Femur (tissue), 1 donor: ENCODE measurements around the gene KLF15.
"Not testable (repeated sequence)": the region's sequence is repeated elsewhere in the genome, so short reads cannot be mapped to it uniquely, and the experiment has no call there.

Experiments
- DNase-seq: peaks from one replicate; pipeline ENCODE4 v3.0.0-alpha.2; 2017

KLF15 gene

DNA sequence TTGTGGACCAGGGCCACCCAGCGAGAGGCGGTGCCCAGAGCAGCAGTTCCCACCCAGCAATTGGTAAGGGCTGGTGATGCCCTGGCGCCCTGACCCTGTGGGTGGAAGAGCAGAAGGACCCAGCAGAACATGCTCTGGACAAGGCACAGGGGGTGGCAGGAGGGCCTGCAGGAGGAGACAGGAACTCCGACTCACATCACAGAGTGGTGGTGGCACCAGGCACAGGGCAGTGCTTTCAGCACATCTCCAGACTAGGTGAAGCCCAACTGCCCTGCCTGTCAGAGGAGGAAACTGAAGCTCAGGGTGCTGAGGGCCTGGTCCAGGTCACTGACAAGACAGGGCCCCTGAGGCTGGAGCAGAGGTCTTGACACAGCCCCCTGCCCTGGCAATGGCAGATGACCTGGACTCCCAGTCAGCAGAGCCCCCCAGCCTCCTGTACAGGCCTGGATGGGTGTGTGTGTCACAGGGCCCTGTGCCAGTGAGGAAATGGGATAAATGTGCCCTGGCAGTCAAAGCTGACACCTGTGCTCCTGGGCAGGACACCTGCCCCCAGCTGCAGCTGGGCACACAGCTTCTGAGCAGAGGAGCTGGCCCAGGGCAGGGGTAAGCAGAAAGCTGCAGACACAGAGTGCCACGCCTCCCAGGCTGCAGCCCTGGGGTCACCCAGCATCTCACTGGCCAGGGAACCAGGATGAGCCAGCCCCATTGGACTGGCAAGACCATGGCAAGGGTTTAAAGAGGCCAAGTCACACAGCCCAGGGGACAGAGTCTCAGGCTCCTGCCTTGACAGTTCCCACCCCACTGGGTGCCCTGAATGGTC lies 11.4 kb downstream of the KLF15 start:
- DNase-seq: peak; percentile 15

DNA sequence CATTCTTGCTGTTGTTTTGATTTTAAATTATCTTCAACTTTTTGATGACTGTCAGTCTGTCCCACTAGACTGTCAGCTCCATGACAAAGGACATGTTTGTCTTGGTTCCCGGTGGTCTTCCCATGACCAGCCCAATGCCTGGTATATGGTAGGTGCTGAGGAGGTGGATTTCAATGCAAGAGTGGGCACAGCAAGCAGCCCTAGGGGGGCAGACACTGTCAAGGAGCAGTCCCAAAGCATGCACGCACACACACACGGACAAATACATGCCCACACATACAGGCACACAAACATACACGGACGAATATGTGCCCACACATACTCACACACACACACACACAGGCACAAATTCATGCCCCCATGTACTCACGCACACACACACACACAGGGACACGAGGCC lies 12.0 kb downstream of the KLF15 start:
- DNase-seq: no peak

GRCh38 chr3:126344380-126345041 lies 12.7 kb downstream of the KLF15 start:
- DNase-seq: peak; percentile 6

GRCh38 chr3:126343649-126344035 lies 13.6 kb downstream of the KLF15 start:
- DNase-seq: peak; percentile 15

DNA sequence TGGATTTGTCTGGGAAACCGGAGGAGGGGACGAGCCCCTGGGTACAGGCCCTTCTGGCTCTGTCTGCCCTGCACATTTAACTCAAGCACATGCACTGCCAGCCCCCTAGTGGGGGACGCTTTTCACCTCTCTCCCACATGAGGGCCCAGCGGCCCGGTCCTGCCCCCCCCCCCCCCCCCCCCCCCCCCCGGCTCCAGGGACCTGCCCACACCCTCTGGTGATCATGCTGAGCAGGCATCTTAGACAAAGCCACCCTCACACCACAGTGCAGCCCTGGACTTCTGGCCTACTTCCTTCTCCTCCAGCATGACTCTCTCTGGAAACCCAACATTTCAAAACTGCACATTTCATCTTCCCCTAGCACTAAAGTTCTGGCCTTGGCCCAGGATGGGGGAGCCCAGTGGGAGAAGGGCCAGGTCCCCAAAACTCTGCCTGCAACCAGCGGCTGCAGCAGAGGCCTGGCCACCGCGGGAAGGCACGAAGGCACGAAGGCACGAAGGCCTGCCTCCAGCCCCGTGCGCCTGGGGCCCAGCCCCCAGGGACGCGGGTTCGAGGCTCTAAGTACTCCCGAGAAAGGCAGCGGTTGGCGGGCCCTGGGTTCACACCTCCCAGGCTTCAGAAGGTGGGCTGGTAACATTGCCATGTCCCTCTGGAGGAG lies 14.1 kb downstream of the KLF15 start:
- DNase-seq: peak; percentile 16

GRCh38 chr3:126342211-126342610 lies 15.0 kb downstream of the KLF15 start:
- DNase-seq: peak; percentile 7

- peak; percentile 3 for DNase-seq
These were observed 15.5 kb downstream of the KLF15 start for GRCh38 chr3:126341755-126342150.

GRCh38 chr3:126340943-126341754 lies 16.1 kb downstream of the KLF15 start:
- DNase-seq: peak; percentile 7

GRCh38 chr3:126340596-126340942 lies 16.6 kb downstream of the KLF15 start:
- no peak for DNase-seq

DNA sequence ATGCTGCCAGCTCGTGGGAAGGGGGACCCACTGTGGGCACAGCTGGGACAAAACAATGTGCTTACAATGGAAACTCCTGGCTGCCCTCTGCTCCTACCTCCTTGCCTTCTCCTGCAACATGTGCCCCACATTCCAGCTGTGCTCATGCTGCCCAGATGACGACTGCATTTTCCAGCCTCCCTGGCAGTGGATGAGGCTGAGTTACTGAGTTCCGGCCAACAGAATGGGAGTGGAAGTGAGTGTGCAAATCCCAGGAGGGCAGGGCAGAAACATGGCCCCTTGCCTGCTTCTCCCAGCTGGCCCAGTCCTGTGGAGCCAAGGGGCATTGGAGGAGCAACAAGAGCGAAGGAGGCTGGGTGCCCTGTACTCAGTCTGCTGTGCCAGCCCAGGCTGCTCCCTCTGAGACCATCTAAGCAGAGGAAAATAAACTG lies 17.1 kb downstream of the KLF15 start:
- DNase-seq: peak; percentile 24

- DNase-seq: no peak
These were observed 17.7 kb downstream of the KLF15 start for GRCh38 chr3:126339466-126339865.

DNA sequence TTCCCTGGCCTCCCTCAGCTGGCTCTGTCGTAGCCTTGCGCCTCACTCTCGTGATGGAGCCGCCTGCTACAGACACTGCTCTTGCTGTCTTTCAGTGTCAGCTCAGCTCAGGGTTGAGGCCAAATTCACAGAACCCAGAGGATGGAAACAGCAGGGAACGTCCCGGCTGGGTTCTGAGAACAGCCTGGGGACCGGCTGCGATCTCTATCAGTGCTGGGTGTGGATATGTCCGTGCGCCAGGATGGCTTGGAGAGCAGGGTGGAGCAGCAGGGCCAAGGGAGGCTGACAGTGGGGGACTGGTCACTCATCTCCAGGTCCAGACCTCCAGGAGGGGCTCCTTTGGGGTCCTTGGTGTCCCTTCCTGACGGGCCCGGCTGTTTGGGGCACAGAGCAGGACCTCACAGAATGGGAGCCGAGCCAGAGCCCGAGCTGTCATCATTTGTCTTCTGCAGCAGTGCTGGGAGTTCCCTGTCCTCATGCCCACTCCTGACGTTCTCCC lies 18.4 kb downstream of the KLF15 start:
- DNase-seq: peak; percentile 13

- peak; percentile 5 for DNase-seq
These were observed 19.1 kb downstream of the KLF15 start for GRCh38 chr3:126337980-126338651.

DNA sequence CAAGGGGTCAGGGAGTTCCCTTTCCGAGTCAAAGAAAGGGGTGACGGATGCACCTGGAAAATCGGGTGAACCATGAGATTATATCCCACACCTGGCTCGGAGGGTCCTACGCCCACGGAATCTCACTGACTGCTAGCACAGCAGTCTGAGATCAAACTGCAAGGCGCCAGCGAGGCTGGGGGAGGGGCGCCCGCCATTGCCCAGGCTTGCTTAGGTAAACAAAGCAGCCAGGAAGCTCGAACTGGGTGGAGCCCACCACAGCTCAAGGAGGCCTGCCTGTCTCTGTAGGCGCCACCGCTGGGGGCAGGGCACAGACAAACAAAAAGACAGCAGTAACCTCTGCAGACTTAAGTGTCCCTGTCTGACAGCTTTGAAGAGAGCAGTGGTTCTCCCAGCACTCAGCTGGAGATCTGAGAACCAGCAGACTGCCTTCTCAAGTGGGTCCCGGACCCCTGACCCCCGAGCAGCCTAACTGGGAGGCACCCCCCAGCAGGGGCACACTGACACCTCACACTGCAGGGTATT lies 25.3 kb downstream of the KLF15 start:
- not testable (repeated sequence) for DNase-seq

- no peak for DNase-seq
These were observed 27.1 kb downstream of the KLF15 start for GRCh38 chr3:126329927-126330725.

- no peak for DNase-seq
These were observed 30.6 kb downstream of the KLF15 start for GRCh38 chr3:126326629-126327028.

DNA sequence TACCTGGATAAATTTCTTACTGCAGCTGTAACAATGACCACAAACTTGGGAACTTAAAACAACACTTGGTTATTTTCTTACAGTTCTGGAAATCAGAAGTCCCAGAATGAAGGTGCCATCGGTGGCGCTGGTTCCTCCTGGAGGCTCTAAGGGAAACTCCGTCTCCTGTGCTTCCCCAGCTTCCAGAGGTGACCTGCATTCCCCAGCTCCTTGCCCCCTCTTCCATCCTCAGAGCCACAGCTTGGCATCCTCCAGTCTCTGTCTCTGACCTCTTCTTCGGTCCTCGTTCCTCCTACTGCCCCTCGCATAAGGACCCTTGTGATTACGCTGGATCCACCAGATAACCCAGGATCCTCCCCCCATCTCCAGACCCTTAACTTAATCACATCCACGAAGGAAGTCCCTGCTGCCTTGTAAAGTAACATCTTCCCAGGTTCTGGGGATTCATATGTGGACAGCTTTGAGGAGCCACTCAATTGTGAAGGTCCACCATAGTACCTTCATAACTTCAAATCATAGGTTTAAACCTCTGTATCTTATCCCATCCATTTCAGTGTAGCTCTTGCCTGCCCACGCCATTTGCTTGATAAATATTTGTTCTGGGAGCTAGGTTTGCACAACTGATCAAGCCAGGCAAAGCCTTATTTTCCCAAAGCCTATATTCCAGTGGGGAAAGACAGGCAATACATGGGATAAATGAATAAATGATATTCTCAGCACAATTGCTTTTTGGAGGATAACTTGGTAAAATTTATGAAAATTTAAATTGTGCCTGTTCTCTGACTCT lies 34.8 kb downstream of the KLF15 start:
- DNase-seq: no peak

DNA sequence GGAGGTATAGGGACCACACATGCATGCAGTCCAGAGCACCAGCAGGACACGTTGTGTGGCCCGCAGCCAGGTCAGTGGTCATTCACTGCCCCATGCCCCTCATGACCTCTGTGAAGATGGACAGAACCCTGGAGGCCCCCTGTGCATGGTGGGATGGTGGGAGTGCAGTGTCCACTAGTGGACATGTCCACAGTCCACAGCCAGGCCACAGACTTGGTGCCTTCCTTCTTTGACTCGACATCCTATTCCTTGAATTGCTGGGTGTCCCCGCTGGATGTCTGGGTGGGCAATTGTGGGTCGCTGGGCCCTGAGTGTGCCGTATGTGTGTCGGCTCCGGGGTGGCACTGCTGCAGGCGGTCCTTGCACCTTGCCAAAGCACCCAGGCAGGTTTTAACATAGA lies 35.7 kb downstream of the KLF15 start:
- no peak for DNase-seq

- no peak for DNase-seq
These were observed 36.5 kb downstream of the KLF15 start for GRCh38 chr3:126320517-126321293.
